SU-DHL-6 (cell line): ENCODE results near the gene STK10.

Source experiments
- EZH2phosphoT487 ChIP-seq: fragments of 200-600 bp; sonication (generic), shearing (Covaris generic); conservative IDR thresholded peaks from 2 replicates; pipeline ENCODE4 v1.6.1; 2018; ENCODE audit warnings: mild to moderate bottlenecking, antibody characterized with exemption, low read length, moderate library complexity, mixed read lengths
- TF ChIP-seq, protein P1 (sequence below): fragments of 200-600 bp; sonication (generic); IDR thresholded peaks from one replicate; pipeline ENCODE4 v1.5.1; 2017; ENCODE audit warnings: antibody characterized with exemption, mild to moderate bottlenecking, low read length, moderate library complexity; ENCODE audit not compliant: insufficient read depth, poor library complexity, severe bottlenecking

DNA sequence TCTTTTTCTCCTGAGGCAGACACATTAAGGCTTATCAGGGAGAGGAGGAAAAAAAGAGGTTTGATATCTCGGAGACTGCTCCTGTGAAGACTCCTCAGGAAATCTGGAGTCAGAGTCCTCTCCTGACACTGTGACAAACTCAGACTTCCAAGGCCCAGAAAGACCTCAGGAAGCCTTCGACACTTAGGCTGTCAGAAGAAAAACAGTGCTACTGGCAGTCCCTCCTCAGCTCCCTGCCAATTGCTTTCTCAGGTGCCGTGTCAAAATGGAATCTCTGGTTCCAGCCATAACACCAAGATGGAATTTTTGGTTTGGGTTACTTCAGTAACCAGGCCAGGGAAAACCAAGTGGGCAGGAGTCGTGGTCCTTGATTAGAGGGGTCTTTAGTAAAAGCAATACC is 4.1 kb downstream of the STK10 start:
- TF ChIP-seq, protein P1, sequence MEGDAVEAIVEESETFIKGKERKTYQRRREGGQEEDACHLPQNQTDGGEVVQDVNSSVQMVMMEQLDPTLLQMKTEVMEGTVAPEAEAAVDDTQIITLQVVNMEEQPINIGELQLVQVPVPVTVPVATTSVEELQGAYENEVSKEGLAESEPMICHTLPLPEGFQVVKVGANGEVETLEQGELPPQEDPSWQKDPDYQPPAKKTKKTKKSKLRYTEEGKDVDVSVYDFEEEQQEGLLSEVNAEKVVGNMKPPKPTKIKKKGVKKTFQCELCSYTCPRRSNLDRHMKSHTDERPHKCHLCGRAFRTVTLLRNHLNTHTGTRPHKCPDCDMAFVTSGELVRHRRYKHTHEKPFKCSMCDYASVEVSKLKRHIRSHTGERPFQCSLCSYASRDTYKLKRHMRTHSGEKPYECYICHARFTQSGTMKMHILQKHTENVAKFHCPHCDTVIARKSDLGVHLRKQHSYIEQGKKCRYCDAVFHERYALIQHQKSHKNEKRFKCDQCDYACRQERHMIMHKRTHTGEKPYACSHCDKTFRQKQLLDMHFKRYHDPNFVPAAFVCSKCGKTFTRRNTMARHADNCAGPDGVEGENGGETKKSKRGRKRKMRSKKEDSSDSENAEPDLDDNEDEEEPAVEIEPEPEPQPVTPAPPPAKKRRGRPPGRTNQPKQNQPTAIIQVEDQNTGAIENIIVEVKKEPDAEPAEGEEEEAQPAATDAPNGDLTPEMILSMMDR, result no peak
- no peak for TF ChIP-seq EZH2phosphoT487
